ENCODE data around the gene NLE1.

Gene NLE1

GRCh38 chr17:35149941-35150340, 7.8 kb upstream of the NLE1 start:
- H3K4me2 ChIP-seq (ENCODE audit: low read depth, low read length, poor library complexity, severe bottlenecking) = no peak overlapping the region
- no peaks in the 10 kb centered on the region for H3K36me3 ChIP-seq (ENCODE audit: low read length)
- H3K27me3 ChIP-seq (ENCODE audit: low read length) = 0 out of 2 replicates have a peak, but pooled peaks cover 2% of the 10 kb centered on the region
- H4K20me1 ChIP-seq (ENCODE audit: low read depth, low read length) = no peaks in the 10 kb centered on the region
- H2AFZ ChIP-seq (ENCODE audit: low read depth, low read length, severe bottlenecking) = no peak overlapping the region
- no peaks in the 10 kb centered on the region for H3K9me2 ChIP-seq (replicated peaks; ENCODE audit: insufficient read depth, low read length)
- TF ChIP-seq CTCF (IDR thresholded peaks at IDR 0.05; ENCODE audit: insufficient read depth, low read length, poor library complexity, severe bottlenecking) (no peak), EZH2phosphoT487 (conservative IDR thresholded peaks at IDR 0.05; ENCODE audit: low read length) (no peak)
- H3K9me3 ChIP-seq (ENCODE audit: insufficient read depth, low read length) = no peaks in the 10 kb centered on the region
- H3K4me3 ChIP-seq (ENCODE audit: insufficient read depth, low read length, poor library complexity, severe bottlenecking) = no peak overlapping the region
- no peak overlapping the region for H3K27ac ChIP-seq (ENCODE audit: low read depth, low read length)
- H3K9ac ChIP-seq (ENCODE audit: low read length) = no peak overlapping the region
- no peaks in the 10 kb centered on the region for H3K79me2 ChIP-seq (ENCODE audit: insufficient read depth, low read length)
- H3F3A ChIP-seq (ENCODE audit: insufficient read depth) = no peaks in the 10 kb centered on the region

DNA sequence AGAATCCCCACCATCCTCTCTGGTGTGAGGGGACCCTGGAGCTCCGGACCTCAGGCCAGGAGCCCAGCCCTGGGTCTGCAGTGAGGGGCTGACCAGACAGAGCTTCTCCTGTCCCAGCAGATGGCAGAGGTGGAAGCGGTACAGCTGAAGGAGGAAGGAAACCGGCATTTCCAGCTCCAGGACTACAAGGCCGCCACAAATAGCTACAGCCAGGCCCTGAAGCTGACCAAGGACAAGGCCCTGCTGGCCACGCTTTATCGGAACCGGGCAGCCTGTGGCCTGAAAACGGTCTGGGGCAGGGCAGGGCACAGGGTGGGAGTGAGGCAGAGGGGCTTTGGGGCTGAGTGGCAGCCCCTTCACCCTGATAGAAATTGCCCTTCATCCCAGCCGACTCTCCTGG, 6.0 kb upstream of the NLE1 start:
- H3K27ac ChIP-seq (ENCODE audit: low read depth, low read length) = no peak overlapping the region
- TF ChIP-seq CTCF (IDR thresholded peaks at IDR 0.05; ENCODE audit: insufficient read depth, low read length, poor library complexity, severe bottlenecking) (no peak), EZH2phosphoT487 (conservative IDR thresholded peaks at IDR 0.05; ENCODE audit: low read length) (no peak)
- no peaks in the 10 kb centered on the region for H3K36me3 ChIP-seq (ENCODE audit: low read length)
- no peaks in the 10 kb centered on the region for H3K79me2 ChIP-seq (ENCODE audit: insufficient read depth, low read length)
- no peak overlapping the region for H3K4me2 ChIP-seq (ENCODE audit: low read depth, low read length, poor library complexity, severe bottlenecking)
- no peaks in the 10 kb centered on the region for H3K9me2 ChIP-seq (replicated peaks; ENCODE audit: insufficient read depth, low read length)
- H2AFZ ChIP-seq (ENCODE audit: low read depth, low read length, severe bottlenecking) = no peak overlapping the region
- no peaks in the 10 kb centered on the region for H3K27me3 ChIP-seq (ENCODE audit: low read length)
- H4K20me1 ChIP-seq (ENCODE audit: low read depth, low read length) = no peaks in the 10 kb centered on the region
- no peak overlapping the region for H3K9ac ChIP-seq (ENCODE audit: low read length)
- no peaks in the 10 kb centered on the region for H3K9me3 ChIP-seq (ENCODE audit: insufficient read depth, low read length)
- H3K4me3 ChIP-seq (ENCODE audit: insufficient read depth, low read length, poor library complexity, severe bottlenecking) = no peak overlapping the region
- H3F3A ChIP-seq (ENCODE audit: insufficient read depth) = no peaks in the 10 kb centered on the region

- H2AFZ ChIP-seq (ENCODE audit: low read depth, low read length, severe bottlenecking) = no peak within 1 kb of the TSS
- no peak within 1 kb of the TSS for H3K27ac ChIP-seq (ENCODE audit: low read depth, low read length)
- H3K9me2 ChIP-seq (replicated peaks; ENCODE audit: insufficient read depth, low read length) = no peaks in the 10 kb centered on the region
- H3K36me3 ChIP-seq (ENCODE audit: low read length) = no peaks in the 10 kb centered on the region
- H3K27me3 ChIP-seq (ENCODE audit: low read length) = no peaks in the 10 kb centered on the region
- H3K79me2 ChIP-seq (ENCODE audit: insufficient read depth, low read length) = no peaks in the 10 kb centered on the region
- no peaks in the 10 kb centered on the region for H3K9me3 ChIP-seq (ENCODE audit: insufficient read depth, low read length)
- no peaks in the 10 kb centered on the region for H4K20me1 ChIP-seq (ENCODE audit: low read depth, low read length)
- TF ChIP-seq CTCF (IDR thresholded peaks at IDR 0.05; ENCODE audit: insufficient read depth, low read length, poor library complexity, severe bottlenecking) (no peak), EZH2phosphoT487 (conservative IDR thresholded peaks at IDR 0.05; ENCODE audit: low read length) (no peak)
- H3K4me2 ChIP-seq (ENCODE audit: low read depth, low read length, poor library complexity, severe bottlenecking) = no peak within 1 kb of the TSS
- no peaks in the 10 kb centered on the region for H3F3A ChIP-seq (ENCODE audit: insufficient read depth)
- no peak within 1 kb of the TSS for H3K9ac ChIP-seq (ENCODE audit: low read length)
- H3K4me3 ChIP-seq (ENCODE audit: insufficient read depth, low read length, poor library complexity, severe bottlenecking) = no peak within 1 kb of the TSS
Observed at GRCh38 chr17:35147375-35147905, 5.3 kb upstream of the NLE1 start, which contains the start of gene UNC45B. TSS of gene UNC45B (plus strand) at chr17:35147817. CDS start at chr17:35148264, 447 bp downstream.

All from SU-DHL-6 (cell line).